SK-N-MC (cell line): ENCODE data around the gene DGKE.

Source experiments
- EZH2 ChIP-seq: fragments of 200-600 bp; sonication (generic); IDR thresholded peaks from one replicate; pipeline ENCODE4 v1.6.1; 2017; ENCODE audit warnings: antibody characterized with exemption
- FOXP2 ChIP-seq: optimal IDR thresholded peaks from 2 replicates; pipeline ENCODE3; 2011; ENCODE audit warnings: mild to moderate bottlenecking, moderate library complexity; ENCODE audit not compliant: insufficient read depth; ENCODE audit errors: extremely low read length, control extremely low read depth
- POLR2AphosphoS5 ChIP-seq: IDR thresholded peaks from 2 replicates; pipeline ENCODE4 v1.6.1; 2012; ENCODE audit warnings: mild to moderate bottlenecking, low read depth, low read length, borderline replicate concordance

GRCh38 chr17:56913000-56913311, 79.0 kb downstream of the DGKE start:
- TF ChIP-seq POLR2AphosphoS5 (no peak), EZH2 (no peak), FOXP2 (no peak)
